ENCODE measurements around the gene DPF3.

DNA sequence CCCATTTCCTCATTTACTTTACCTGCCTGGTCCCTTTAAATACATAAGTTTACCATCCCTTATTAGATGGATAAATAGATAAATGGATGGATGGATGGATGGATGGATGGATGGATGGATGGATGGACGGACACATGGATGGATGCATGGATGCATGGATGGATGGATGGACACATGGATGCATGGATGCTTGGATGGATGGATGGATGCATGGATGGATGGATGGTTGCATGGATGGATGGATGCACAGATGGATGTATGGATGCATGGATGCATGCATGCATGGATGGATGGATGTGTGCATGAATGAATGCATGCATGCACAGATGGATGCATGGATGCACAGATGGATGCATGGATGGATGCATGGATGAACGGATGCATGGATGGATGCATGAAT, 93.6 kb downstream of the DPF3 start:
- TF ChIP-seq, protein P1, sequence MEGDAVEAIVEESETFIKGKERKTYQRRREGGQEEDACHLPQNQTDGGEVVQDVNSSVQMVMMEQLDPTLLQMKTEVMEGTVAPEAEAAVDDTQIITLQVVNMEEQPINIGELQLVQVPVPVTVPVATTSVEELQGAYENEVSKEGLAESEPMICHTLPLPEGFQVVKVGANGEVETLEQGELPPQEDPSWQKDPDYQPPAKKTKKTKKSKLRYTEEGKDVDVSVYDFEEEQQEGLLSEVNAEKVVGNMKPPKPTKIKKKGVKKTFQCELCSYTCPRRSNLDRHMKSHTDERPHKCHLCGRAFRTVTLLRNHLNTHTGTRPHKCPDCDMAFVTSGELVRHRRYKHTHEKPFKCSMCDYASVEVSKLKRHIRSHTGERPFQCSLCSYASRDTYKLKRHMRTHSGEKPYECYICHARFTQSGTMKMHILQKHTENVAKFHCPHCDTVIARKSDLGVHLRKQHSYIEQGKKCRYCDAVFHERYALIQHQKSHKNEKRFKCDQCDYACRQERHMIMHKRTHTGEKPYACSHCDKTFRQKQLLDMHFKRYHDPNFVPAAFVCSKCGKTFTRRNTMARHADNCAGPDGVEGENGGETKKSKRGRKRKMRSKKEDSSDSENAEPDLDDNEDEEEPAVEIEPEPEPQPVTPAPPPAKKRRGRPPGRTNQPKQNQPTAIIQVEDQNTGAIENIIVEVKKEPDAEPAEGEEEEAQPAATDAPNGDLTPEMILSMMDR (IDR thresholded peaks at IDR 0.05; ENCODE audit: low read length), result no peak
- no peak for TF ChIP-seq EZH2 (optimal IDR thresholded peaks at IDR 0.05; ENCODE audit: low read depth, low read length)
